ENCODE results near the gene PSAPL1.

PSAPL1 gene

DNA sequence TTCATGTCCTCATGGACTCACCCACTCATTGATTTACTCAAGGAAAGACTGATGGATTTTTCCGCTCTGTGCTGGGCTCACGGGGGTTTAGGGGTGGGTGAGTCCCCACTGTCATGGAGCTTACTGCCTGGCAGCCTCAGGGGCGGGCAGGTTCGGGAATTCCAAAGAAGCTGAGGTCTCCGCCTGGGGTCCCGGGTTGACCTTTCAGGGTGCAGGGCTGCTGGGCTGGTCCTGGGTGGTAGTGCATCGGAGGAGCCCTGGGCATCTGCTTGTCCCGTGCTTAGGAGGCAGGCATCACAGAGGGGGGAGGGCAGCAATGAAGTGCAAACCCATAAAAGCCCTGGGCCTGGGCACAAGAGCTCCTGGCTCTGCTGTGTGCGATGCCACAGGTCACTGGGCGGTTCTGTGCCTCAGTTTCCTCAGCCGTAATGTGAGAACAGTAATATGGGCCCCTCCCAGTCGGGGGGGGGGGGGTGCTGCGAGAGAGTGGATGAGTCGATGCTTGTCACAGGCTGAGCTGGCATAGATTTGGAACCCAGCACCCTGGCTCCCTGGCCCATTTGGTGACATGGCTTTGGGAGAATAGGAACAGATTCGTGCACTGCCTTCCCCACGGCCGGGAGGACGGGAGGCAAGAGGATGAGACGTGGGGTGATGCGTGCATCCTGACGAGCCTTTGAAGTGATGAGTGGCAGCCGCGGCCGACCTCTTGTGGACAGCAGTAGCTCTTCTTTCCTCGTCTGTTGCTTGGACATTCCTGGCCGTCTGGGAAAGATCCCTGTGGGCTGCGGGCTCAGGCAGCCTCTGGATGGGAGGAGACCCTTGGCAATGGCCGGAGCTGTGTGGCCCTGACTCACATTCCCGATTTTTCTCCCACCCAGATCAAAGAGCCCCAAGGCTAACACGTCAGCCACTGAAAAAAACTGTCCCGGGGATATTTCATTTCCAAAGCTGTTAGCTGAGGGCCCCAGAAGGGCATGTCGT, 42.0 kb downstream of the PSAPL1 start:
- DNase-seq: no peak

GRCh38 chr4:7391637-7392437, 42.9 kb downstream of the PSAPL1 start:
- no peak for DNase-seq

DNA sequence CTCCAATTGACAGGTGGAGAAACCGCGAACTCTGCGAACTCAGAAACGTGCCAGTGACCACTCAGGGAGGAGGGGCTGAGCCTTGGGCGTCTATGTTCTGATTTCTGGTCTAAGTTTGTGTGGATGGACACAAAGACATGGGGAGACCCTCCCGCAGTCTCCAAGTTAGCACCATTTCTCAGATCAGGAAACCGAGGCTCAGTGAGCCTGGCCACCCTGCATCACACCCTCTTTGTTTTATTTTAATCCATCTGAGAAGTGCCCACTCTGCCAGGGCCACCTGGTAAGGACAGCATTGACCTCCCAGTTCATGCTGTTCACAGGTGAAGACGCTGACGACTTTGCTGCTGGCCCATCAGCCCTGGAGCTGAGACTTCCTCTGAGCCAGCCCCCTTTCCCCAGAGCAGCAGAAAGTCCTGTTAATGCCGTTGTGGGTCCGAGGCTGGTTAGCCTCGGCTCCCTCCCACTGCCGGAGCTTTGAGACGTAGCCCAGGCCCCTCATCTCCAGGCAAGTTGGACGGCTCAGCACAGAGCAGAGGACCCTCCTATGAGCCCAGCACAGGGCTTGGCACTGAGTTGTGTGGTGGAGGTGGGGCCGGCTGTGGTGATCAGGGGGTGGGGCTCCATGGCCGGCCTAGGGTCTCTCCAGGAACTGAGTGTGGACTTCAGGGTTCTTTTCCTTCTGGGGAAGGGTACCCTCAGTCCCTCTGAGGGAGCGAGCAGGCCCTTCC, 43.7 kb downstream of the PSAPL1 start:
- DNase-seq: no peak

DNA sequence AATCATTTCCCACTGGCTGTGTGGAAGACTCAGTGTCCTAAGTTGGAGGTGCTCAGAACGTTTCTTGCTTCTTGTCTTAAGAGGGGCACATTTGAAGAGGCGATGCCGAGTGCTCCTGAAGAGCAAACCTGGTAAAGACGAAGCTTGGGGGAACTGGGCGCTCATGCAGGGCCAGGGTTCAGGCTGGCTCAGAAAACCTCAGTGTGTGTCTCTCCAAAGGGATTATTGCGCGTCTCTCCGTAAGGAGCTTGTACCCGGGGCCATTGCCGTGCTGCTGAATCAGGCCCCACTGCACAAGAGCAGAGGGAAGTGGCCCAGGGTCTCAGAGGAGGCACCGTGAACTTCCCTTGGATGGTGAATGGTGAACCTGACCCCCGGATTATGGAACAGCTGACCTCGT, 44.4 kb downstream of the PSAPL1 start:
- no peak for DNase-seq

- DNase-seq: no peak
Observed at GRCh38 chr4:7389719-7390118, 45.0 kb downstream of the PSAPL1 start.

DNA sequence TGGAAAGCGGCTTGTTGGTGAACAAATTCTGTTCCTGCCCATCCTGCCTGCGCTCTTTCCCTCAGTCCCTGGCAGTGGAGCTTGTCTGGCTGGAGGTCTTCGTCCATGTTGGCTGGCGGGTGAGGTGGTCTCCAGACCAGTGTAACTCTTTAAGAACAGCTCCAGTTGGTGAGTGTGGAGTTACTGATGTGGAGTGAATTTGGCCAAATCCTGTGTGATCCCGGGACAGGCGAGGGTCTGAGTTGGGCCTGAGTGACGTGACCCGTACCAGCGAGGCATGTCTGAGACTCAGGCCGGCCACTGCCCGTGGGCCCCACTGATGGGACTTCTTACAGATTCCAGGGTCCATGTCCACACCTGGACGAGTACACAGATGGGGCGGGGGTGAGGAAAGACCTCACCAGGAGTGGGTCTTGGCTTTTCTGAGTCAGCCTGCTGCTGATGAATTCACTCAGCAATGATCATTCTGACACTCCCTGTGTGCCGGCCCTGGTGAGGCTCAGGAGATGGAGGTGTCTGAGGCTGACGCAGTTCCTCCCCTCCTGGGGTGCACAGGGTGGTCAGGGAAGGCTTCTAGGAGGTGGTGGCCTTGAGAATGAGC, 45.5 kb downstream of the PSAPL1 start:
- DNase-seq: no peak

DNA sequence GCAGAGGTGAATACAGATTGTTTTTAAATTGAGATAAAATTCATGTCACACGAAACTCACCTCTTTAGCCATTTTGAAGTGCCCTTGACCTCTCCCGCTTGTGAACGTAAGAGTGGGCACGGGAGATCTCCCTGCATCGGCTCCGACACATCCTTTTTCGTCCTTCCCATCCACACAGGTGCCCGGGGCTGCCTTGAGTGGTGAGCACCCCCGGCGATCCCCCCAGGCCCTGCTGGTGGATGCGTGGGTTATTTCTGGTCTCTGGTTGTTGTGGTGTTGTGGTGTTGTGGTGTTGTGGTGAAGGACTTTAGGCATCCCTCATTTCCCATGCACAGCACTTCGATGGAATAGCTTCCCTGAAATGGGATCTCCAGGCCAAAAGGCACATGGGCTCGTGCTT, 46.1 kb downstream of the PSAPL1 start:
- DNase-seq: no peak

DNA sequence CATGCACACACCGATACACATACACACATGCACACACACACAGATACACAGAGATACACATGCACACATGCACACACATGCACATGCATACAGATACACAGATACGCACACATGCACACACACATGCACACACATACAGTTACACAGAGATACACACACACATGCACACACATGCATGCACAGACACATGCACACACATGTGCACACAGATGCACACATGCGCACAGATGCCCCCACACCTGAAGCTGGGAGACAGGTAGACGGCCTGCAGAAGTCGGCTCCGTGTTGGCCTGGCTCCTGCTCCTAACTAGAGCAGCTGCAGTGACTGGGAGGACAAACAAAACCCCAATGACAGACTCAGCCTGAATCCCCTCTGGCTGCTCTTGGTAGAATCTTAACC, 46.8 kb downstream of the PSAPL1 start:
- DNase-seq: no peak

DNA sequence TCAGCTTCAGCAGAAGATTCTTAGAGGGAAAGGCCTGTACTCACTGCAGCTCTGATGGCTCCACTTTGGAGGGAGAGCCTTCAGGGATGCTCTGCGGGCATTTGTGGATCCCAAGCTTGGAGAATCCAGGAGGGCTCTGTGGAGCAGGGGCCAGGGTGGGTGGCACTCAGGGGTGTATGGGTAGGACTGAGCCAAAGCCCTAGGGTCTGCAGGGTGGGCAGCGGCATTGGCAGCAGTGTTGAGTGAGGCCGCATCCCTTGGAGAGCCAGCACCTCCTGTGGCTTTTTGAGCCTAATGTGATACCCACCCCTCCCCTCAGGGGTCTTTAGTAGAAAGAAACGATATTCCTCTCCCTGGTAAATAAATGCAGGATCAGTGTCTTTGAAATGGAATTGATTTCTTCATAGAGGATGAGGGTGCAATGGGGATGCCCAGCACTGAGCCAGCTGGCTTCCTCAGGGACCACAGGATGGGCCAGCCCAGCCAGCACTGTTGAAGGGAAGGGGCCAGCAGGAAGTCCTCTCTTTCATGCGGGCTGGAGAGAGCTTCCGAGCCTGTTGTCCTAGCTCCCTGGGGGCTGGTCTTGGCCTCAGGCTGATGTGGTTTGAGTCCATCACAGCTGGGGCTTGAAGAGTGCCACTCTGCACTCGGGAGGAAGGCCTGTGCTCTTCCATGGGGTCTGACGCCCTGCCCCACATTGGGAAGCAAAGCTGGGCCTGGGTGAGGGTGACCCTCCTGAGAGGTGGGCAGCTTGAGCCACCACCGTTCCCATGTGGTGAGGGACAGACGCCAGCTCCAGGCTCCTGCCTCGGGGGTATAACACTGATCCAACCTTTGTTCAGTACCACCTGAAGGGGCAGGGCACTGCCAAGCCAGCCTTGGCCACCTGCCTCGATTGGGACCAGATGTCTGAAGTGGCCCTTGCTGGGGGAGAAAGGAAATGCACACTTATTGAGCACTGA, 49.5 kb downstream of the PSAPL1 start:
- DNase-seq: no peak

- no peak for DNase-seq
Observed at GRCh38 chr4:7384003-7384928, 50.5 kb downstream of the PSAPL1 start.

GRCh38 chr4:7383266-7383665, 51.5 kb downstream of the PSAPL1 start:
- DNase-seq: peak; percentile 19

DNA sequence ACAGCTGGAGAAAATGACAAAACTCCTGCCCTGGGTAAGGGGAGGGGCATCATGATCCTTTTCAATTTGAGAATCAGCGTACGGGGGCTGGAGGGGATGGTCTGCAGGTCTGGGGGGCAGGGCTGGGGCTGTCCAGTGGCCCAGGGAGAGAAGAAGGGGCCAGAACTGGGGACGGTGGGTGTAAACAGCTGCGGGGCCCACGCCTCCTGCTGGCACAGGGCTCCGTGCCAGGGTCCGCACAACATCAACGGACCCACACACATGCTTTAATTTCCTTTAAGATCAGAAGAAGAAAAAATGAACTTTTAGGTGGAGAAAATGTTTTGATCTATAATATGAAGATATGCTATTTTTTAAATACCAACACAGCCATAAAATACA, 52.1 kb downstream of the PSAPL1 start:
- no peak for DNase-seq

GRCh38 chr4:7381890-7382633, 52.7 kb downstream of the PSAPL1 start:
- DNase-seq: no peak

DNA sequence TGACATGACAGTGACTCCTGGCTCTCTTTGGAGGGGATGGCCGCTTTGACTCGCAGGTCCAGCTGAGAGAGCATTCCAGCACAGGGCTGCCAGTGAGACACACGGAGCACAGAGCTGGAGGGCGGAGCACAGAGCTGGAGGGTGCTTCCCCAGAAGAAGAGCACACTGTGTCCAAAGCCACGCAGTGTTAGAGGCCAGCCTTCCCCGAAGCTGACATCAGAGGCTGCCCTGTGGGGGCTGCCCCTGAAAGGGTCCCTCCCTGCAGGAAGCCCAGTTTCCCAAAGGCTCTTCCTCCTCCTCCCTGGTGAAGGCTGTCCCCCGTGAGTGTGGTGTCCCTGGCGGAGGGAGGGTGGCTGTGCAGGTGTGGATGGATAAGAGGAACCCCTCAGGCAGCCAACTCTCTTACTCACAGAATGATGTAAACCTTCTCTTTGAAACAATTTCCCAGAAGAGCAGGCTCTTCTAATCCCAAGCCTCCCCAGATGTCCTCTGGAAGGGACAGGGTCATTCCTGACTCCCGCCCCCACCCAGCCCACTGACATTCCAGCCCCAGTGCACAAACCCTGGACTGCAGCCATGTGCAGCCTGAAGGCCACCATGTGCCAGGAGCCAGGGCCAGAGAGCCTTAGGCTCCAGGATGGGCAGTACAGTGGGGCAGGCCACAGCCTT, 53.4 kb downstream of the PSAPL1 start:
- DNase-seq: no peak
